Activated effector memory CD4-positive, alpha-beta T cell treated with Interleukin-2 at 50 U/mL for 16 hours (primary cell): ENCODE measurements around the gene ZNF594.
"Not testable (repeated sequence)": the region's sequence is repeated elsewhere in the genome, so short reads cannot be mapped to it uniquely, and the experiment has no call there.

ENCODE experiments used
- DNase-seq: peaks from one replicate; pipeline ENCODE4 v3.0.0-alpha.2; 2020

Gene ZNF594

GRCh38 chr17:5135726-5136579, 55.7 kb downstream of the ZNF594 start:
- DNase-seq = no peak

DNA sequence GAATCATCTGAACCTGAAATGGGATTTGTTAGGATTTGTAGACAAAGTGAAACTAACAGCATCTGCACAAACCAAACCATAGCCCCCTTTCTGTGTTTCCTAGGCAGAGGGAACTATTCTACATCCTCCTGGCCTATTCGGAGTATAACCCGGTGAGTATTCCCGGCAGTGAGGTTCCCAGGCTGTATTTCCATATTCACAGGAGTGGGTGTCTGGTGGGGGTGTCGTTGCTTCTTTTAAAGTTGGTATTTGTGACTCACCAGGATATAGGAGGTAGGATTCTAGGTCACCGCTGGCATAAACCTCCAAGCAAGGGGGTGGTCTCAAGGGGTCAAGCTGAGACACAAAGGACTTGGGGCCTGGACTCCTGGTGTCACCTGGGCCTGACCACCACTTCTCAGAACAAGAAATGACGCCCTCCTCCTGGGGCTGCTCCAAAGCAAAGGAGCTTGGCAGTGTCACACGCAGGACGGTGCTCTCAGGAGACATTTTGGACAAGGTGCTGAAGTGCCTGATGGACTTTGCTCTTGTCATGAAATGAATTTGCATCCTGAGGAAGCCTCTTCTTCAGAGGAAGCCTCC, 56.4 kb downstream of the ZNF594 start:
- DNase-seq = not testable (repeated sequence)

DNA sequence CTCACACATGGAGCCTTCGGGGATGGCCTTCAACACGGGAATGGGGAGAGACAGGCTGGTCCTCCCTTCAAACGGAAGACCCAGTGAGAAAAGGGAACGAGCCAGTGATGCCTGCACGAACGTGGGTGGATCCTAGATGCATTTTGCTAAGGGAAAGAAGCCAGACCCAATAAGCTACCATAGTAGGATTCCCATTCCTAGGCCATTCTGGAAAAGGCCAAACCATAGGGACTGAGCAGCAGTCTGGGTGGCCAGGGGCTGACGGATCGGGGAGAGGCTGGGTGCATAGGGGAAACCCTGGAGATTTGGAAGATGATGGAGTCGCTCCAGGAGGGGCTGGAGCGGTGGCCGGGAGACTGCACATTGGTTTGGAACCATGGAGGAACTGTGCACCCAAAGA, 57.1 kb downstream of the ZNF594 start:
- not testable (repeated sequence) for DNase-seq

- DNase-seq = not testable (repeated sequence)
Measured at GRCh38 chr17:5133961-5134360, 57.7 kb downstream of the ZNF594 start.

- DNase-seq = no peak
Measured at GRCh38 chr17:5133311-5133710, 58.4 kb downstream of the ZNF594 start.

DNA sequence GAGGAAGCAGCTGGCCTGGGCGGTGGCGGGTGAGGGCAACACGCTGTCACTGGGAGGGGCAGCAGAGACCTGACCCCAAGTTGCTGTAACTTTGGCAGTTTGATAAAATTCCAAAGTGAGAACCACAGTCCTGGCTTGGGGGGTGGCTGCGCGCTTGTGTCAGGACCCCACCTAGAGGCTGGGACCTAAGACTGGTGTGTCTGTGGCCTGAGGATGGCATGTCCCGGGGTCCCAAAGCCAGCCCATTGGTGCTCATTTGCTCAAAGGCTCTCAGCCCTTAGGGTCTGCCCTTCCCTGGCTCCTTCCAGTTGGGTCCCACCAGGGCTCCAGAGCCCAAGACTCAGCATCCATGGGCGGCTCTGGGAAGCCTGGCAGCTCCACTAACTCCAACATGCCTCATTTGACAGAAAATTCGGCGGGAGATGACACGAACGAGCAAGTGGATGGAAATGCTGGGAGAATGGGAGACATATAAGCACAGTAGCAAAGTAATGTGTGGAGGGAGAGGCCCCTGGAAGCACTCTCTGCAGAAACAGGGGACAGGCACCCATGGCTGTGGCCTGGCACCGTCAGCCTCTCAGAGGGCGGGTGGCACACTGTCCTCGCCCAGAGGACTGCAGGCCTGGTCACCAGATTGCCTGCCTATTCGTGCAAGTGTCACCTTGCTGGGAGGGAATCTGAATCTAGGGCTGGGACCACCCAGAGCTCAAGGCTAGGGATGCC, 59.0 kb downstream of the ZNF594 start:
- not testable (repeated sequence) for DNase-seq

DNA sequence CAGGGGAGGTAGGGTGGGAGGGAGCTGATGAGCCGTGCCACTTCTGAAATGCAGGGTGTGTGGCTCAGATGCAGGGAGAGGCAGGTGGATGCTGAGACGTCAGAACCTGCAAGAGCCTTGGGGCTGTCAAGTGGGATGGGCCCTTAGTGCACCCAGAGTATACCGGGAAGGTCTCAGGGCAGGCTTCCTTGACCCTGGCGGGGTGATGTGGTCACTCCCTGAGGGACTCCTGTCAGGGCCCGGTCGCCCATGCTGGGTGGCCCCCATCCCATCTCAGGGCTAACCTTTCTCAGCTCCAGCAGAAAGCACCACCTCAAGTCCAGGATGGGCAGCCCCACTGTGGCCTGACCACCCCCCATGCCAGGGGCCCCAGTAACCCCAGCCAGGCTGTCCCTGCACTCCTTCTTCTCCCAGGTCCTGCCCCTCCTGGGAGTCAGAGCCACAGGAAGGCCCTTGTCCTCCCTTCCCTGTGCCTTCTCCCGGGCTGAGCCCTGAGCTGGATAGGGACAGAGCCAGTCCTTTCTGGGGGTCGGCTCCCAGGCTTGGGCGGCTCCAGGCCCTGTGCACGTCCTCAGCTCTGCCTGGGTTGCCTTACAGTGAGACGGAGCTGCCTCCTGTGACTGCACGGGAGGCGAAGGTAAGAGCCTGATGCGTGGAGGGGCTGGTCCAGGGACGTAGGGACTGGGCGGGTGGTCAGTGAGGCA, 59.7 kb downstream of the ZNF594 start:
- not testable (repeated sequence) for DNase-seq

GRCh38 chr17:5131146-5131715, 60.4 kb downstream of the ZNF594 start:
- DNase-seq = no peak

DNA sequence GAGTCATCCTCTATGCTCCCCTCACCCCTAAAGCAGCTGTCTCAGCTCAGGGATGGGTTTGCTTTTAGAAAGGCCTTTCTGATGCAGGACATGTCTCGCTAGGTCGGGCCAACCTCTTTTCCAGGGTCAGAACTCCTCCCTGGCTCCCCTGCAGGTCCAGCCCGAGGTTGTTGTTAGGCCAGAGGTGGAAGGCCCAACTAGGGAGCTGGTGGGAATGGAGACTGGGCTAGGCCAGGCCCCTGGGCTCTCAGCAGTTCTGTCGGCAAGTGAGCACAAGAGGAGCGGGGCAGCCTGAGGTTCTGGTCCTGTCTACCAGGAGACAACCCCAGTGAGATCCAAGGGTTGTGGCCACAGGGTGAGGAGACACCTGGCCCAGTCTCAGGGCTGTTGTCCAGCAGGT, 61.0 kb downstream of the ZNF594 start:
- not testable (repeated sequence) for DNase-seq

GRCh38 chr17:5130261-5130660, 61.4 kb downstream of the ZNF594 start:
- not testable (repeated sequence) for DNase-seq

DNA sequence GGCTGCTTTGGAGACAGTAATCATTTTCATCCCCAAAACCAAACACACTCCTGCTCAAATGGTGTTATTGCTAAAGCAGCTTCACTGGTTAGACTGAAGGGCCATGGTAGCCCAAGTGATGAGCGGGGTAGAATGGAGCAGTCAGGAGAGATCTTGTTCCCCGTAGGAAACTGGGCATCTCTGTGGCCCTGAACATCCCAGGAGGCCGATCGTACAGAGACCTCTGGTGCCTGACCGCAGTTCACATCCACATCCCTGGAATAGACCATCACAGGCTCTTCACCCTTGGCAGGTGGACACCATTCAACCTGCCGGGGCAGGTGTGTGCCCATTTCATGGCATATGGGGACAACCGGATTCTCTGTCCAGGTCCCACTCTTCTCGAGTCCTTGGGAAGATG, 61.9 kb downstream of the ZNF594 start:
- DNase-seq = not testable (repeated sequence)
